ENCODE results near the gene TMEM131L.
A peak's percentile ranks its signal among the peaks of the same experiment; 100 is the strongest.
"Not testable (repeated sequence)": the region's sequence is repeated elsewhere in the genome, so short reads cannot be mapped to it uniquely, and the experiment has no call there.

Gene TMEM131L

GRCh38 chr4:153528705-153529485 is 62.7 kb downstream of the TMEM131L start:
- no peak for DNase-seq

GRCh38 chr4:153529646-153530045 is 63.5 kb downstream of the TMEM131L start:
- DNase-seq: no peak

GRCh38 chr4:153530284-153530999 is 64.3 kb downstream of the TMEM131L start:
- DNase-seq: peak; percentile 26

- no peak for DNase-seq
These were observed 64.8 kb downstream of the TMEM131L start for GRCh38 chr4:153531000-153531358.

GRCh38 chr4:153531976-153532626 is 65.9 kb downstream of the TMEM131L start:
- no peak for DNase-seq

- DNase-seq: no peak
These were observed 66.5 kb downstream of the TMEM131L start for GRCh38 chr4:153532636-153533035.

- DNase-seq: no peak
These were observed 67.2 kb downstream of the TMEM131L start for GRCh38 chr4:153533387-153533786.

GRCh38 chr4:153534792-153535629 is 68.9 kb downstream of the TMEM131L start:
- DNase-seq: no peak

- DNase-seq: no peak
These were observed 69.8 kb downstream of the TMEM131L start for GRCh38 chr4:153535772-153536513.

- DNase-seq: no peak
These were observed 71.4 kb downstream of the TMEM131L start for GRCh38 chr4:153537493-153537960.

- no peak for DNase-seq
These were observed 72.6 kb downstream of the TMEM131L start for GRCh38 chr4:153538487-153539357.

GRCh38 chr4:153539422-153539821 is 73.3 kb downstream of the TMEM131L start:
- no peak for DNase-seq

- no peak for DNase-seq
These were observed 75.4 kb downstream of the TMEM131L start for GRCh38 chr4:153541456-153542096.

GRCh38 chr4:153542131-153542530 is 76.0 kb downstream of the TMEM131L start:
- DNase-seq: no peak

- DNase-seq: no peak
These were observed 76.7 kb downstream of the TMEM131L start for GRCh38 chr4:153542834-153543233.

GRCh38 chr4:153543351-153543750 is 77.2 kb downstream of the TMEM131L start:
- no peak for DNase-seq

- DNase-seq: no peak
These were observed 79.7 kb downstream of the TMEM131L start for GRCh38 chr4:153545822-153546221.

GRCh38 chr4:153546280-153546679 is 80.1 kb downstream of the TMEM131L start:
- no peak for DNase-seq

- no peak for DNase-seq
These were observed 81.4 kb downstream of the TMEM131L start for GRCh38 chr4:153547520-153547919.

- DNase-seq: not testable (repeated sequence)
These were observed 82.7 kb downstream of the TMEM131L start for GRCh38 chr4:153548907-153549306.

Data from activated CD4-positive, alpha-beta T cell treated with anti-CD3 and anti-CD28 coated beads for 1 hour (primary cell).